ENCODE results near the gene TTLL13.

Gene TTLL13

GRCh38 chr15:90217671-90218394 is 31.5 kb upstream of the TTLL13 start:
- no peak for DNase-seq (ENCODE audit: low read depth, low spot score)

DNA sequence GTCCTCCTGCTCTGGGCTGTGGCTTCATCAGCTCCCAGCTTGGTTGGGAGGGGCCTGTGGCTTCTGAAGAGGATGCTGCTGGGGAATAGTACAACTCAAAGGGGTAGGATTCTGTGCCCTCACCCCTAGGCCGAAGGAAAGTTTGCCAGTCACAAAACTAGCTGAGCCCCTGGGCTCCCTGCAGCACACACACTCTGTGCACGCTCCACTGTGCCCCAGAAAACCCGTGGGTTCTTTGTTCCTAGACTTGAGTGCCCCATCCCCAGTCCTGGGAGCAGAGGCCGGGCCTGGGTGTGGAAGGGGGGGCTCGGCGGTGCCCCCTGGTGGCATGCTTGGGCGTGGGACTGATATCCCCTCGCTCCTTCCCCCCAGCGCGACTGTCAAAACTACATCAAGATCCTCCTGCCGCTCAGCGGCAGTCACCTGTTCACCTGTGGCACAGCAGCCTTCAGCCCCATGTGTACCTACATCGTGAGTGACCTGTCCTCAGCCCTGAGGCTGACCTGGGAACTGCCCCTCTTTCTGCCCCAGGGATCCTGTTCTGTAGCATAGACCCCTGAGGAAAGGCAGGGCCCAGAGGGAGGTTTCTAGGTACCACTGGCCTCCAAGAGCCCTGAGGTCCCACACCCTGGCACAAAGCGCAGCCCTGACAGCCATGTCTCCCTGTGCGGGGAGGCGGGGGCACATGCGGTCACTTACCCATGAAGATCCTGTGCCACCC is 29.8 kb upstream of the TTLL13 start:
- DNase-seq (ENCODE audit: low read depth, low spot score), result no peak

GRCh38 chr15:90221246-90221900 is 28.0 kb upstream of the TTLL13 start:
- DNase-seq (ENCODE audit: low read depth, low spot score), result peak; percentile 65

GRCh38 chr15:90222547-90222946 is 26.8 kb upstream of the TTLL13 start:
- no peak for DNase-seq (ENCODE audit: low read depth, low spot score)

DNA sequence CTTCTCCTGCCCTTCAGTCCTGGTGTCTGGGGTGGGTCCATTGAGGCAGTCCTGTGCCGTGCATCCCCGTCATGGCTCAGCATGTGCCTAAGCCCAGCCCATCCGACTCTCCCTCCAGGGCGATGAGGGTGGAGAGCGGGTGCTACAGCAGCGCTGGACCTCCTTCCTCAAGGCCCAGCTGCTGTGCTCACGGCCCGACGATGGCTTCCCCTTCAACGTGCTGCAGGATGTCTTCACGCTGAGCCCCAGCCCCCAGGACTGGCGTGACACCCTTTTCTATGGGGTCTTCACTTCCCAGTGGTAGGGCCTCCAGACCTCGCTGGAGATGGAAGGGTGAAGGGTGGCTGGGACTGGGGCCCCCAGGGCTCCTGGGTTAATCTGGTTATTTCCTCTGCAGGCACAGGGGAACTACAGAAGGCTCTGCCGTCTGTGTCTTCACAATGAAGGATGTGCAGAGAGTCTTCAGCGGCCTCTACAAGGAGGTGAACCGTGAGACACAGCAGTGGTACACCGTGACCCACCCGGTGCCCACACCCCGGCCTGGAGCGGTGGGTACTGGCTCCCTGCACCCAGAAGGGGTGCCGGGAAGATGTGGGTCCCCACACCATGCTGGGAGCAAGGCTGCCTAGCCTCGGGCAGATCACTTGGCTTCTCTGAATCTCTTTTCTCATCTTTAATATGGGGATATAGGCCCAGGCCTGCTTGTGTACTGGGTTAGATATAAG is 25.8 kb upstream of the TTLL13 start:
- no peak for DNase-seq (ENCODE audit: low read depth, low spot score)

- DNase-seq (ENCODE audit: low read depth, low spot score), result no peak
Measured at GRCh38 chr15:90225047-90225446, 24.3 kb upstream of the TTLL13 start.

GRCh38 chr15:90225504-90226234 is 23.7 kb upstream of the TTLL13 start:
- DNase-seq (ENCODE audit: low read depth, low spot score), result no peak

- DNase-seq (ENCODE audit: low read depth, low spot score), result no peak
Measured at GRCh38 chr15:90227336-90227735, 22.0 kb upstream of the TTLL13 start.

DNA sequence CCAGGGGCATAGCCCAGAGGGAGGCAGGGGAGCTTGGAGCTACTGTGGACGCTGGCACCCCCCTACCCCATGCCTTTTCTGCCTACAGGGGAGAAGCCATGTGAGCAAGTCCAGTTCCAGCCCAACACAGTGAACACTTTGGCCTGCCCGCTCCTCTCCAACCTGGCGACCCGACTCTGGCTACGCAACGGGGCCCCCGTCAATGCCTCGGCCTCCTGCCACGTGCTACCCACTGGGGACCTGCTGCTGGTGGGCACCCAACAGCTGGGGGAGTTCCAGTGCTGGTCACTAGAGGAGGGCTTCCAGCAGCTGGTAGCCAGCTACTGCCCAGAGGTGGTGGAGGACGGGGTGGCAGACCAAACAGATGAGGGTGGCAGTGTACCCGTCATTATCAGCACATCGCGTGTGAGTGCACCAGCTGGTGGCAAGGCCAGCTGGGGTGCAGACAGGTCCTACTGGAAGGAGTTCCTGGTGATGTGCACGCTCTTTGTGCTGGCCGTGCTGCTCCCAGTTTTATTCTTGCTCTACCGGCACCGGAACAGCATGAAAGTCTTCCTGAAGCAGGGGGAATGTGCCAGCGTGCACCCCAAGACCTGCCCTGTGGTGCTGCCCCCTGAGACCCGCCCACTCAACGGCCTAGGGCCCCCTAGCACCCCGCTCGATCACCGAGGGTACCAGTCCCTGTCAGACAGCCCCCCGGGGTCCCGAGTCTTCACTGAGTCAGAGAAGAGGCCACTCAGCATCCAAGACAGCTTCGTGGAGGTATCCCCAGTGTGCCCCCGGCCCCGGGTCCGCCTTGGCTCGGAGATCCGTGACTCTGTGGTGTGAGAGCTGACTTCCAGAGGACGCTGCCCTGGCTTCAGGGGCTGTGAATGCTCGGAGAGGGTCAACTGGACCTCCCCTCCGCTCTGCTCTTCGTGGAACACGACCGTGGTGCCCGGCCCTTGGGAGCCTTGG is 21.3 kb upstream of the TTLL13 start:
- no peak for DNase-seq (ENCODE audit: low read depth, low spot score)

DNA sequence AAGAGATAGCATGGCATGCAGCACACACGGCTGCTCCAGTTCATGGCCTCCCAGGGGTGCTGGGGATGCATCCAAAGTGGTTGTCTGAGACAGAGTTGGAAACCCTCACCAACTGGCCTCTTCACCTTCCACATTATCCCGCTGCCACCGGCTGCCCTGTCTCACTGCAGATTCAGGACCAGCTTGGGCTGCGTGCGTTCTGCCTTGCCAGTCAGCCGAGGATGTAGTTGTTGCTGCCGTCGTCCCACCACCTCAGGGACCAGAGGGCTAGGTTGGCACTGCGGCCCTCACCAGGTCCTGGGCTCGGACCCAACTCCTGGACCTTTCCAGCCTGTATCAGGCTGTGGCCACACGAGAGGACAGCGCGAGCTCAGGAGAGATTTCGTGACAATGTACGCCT is 20.4 kb upstream of the TTLL13 start:
- DNase-seq (ENCODE audit: low read depth, low spot score), result no peak

GRCh38 chr15:90230071-90230494 is 19.3 kb upstream of the TTLL13 start:
- DNase-seq (ENCODE audit: low read depth, low spot score), result no peak

DNA sequence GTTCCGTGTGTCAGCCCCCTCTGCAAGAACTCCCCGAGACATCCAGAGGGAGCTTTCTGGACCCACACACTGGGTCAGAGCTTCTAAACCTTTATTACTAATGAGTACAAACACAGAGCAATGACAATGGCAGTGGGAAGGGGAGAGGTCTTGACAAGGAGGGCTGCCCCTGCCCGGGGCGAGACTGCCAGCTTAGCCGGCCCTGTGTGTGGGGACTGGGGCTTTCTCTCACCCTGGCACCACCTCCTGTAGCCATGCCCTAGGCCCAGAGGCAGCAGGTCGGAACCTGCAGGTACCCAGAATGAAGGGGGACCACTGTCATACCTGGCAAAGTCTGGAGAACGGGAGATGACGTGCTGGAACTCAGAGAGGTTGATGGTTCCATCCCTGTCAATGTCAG is 18.7 kb upstream of the TTLL13 start:
- DNase-seq (ENCODE audit: low read depth, low spot score), result no peak

- DNase-seq (ENCODE audit: low read depth, low spot score), result no peak
Measured at GRCh38 chr15:90231028-90232017, 18.0 kb upstream of the TTLL13 start.

GRCh38 chr15:90232196-90232595 is 17.2 kb upstream of the TTLL13 start:
- no peak for DNase-seq (ENCODE audit: low read depth, low spot score)

GRCh38 chr15:90232941-90233386 is 16.4 kb upstream of the TTLL13 start:
- DNase-seq (ENCODE audit: low read depth, low spot score), result no peak

GRCh38 chr15:90233387-90234095 is 15.8 kb upstream of the TTLL13 start, which contains the start of gene CIB1:
Gene CIB1, minus strand, starts transcription at chr15:90233941. Its CDS starts 56 bp downstream, at chr15:90233885.
- DNase-seq (ENCODE audit: low read depth, low spot score), result no peak

- peak; percentile 85 for DNase-seq (ENCODE audit: low read depth, low spot score)
Measured at GRCh38 chr15:90234096-90234988, 15.0 kb upstream of the TTLL13 start, which contains the start of gene GDPGP1. Gene GDPGP1, plus strand, starts transcription at chr15:90234209. Its CDS starts 6,700 bp downstream, at chr15:90240909.
